Left colon (tissue), 2 donors: ENCODE data around the gene CTAG2. TPM values are rescaled to one million over a fixed set of nuclear protein-coding genes. Genes with fewer than 3 reads are reported as not detected.
"Not testable (repeated sequence)": the region's sequence is repeated elsewhere in the genome, so short reads cannot be mapped to it uniquely, and the experiment has no call there.

Experiments
- ATAC-seq: fragments of 200-7000 bp; cut with Tn5 transposase; one replicate; pipeline ENCODE4 v1.9.1; 2020; ENCODE audit warnings: mild to moderate bottlenecking, moderate library complexity
- DNase-seq, 2 donors: peaks; one replicate each; pipeline ENCODE4 v3.0.0-alpha.2; 2020
- intact Hi-C, 2 donors: fragments of 100-400 bp; cut with DNase I in 1 of 2; cut with micrococcal nuclease in 1 of 2; formaldehyde crosslinking; loops; one replicate each; pipeline versions ENCODE4 v1.11.2 to v1.14.0; 2022; cut with DNase I, micrococcal nuclease
- long read RNA-seq: library from polyadenylated mRNA; unstranded; transcript quantifications from one replicate; pipeline ENCODE4 v2.0.0, GENCODE V29; 2021
- total RNA-seq, 2 donors: library from RNA; stranded (reverse); fragmentation: NEBNext Ultra II Directional; extraction: Animal tissue kit (Norgen Biotek cat#: 25700); gene quantifications; one replicate each; pipeline ENCODE4 v1.2.1, GENCODE V29; 2021
- donor health status: DM: no; HTN: no; CAD: no.
- donor health status: DM: yes; HTN: yes; CAD: no.

The CTAG2 gene
- not detected for total RNA-seq
- long read RNA-seq = 0 reads

DNA sequence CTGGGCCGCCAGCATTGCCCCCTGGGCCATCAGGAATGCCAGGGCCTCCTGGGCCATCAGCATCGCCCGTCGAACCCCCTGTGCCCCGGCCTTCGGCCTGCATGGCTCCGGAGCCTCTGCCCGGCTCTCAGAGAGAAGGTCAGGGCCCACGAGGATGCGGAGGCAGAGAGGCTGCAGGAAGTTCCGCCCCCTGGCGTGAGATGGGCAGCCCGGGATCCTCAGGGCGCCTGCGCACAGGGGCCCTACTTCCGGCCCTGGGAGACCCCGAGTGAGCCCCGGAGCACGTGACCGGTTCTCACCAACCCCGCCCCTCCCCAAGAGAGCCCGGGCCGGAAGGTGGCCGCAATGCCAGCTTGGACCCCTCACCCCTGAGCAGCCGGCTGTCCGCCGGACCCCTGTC, at the start of gene CTAG2:
CTAG2 (minus strand) TSS at position 167 of the 400 bp plus-strand sequence; CDS start at position 103, 64 bp downstream.
- ATAC-seq, DNase-seq, intact Hi-C loops: not testable (repeated sequence)

DNA sequence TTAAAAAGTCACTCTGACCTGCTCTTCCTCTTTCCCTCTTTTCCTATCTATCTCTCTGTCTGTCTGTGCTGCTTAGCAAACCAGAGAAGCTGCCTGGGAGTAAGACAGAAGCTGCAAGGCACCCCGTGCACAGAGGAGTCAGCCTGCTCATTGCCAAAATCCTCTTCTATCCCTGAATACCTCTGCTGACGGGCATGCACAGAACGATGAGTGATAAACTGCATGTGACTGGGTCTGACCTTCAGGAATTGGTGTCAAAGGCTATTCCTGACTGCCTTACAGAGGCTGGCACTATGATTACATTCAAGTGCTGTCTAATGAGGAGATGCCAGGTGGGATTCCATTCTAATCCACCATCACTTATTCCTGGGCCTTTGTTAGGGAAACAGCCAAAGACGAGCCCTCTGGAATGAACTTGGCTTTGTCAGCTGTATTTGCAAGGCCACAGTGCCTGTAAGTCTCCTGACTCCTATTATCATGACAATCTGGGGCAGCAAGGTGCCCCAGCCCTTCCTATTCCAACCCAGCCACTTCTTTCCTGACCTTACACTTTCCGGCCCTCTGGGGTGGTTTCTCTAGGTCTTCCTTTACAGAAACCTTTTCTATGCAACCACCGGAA, 45.4 kb upstream of the CTAG2 start:
- DNase-seq (no peak), ATAC-seq (no peak)
- intact Hi-C loops = no loop called here

DNA sequence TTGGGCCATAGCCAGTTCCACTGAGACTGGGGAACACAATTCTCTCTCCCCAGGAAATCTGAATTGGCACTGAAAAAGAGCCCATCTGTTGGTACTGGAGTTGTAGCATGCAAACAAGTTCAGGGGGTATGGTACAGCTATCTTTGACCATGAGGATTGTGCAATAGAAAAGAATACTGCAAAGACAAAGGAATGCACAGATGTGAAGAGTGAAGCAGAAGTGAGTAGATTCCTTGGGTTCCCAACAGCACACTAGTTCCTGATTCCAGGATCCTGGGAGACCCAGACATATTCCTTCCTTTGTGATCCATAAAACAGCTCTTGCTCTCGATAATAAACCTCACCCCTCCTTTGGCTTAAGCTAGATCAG, 43.3 kb upstream of the CTAG2 start:
- ATAC-seq (no peak), DNase-seq (no peak)
- intact Hi-C loops = no loop called here

DNA sequence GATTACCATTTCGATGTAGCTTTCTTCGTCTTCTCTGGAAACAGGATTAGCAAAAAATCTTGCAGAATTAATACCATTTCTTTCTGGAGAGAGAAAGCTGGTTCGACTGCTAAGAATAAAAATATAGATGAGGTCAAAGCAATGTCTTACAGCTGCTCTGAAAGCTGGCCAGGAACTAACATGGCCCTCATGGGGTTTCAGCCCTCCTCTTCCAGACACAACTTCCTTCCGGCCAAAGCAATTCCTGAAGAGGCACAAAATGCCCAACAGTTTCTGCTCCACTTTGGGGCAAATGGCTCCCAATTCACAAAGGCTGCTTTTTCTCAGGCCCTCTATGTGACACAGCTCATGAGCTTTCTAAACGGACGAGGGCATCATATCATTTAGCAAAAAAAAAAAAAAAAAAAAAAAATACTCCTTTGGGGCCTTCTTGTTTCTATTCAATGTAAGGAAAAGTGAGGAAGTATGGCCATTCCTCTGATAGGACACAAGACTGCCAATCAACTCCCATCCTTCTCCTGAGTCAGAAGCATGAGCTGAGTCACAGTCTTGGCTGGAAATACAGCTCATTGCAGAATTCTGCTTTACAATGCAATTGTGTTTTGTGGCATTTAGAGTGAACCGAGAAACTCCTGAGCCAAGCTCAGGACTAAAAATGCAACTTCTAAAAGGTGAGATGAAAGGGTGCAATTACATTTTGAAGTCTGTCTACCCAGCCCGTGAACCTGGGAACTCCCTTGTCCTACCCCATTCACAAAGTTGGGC, 42.7 kb upstream of the CTAG2 start:
- ATAC-seq = no peak
- no peak for DNase-seq
- intact Hi-C loops = no loop called here

DNA sequence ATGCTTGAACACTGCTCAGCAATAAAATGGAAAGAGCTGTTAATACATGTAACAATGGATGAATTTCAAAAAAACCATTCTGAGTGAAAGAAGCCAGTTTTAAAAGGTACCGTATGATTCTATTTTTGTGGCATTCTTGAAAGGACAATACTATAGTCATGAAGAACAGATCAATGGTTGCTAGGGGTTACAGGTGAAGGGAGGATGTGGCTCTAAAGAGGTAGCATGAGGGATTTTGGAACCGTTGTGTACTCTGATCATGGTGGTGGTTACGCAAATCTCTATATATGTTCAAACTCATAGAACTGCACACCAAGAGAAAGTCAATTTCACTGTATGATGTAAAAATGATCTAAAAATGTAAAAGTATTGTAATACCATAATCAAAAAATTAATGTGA, 40.0 kb upstream of the CTAG2 start:
- intact Hi-C loops = no loop called here
- DNase-seq (no peak), ATAC-seq (no peak)

DNA sequence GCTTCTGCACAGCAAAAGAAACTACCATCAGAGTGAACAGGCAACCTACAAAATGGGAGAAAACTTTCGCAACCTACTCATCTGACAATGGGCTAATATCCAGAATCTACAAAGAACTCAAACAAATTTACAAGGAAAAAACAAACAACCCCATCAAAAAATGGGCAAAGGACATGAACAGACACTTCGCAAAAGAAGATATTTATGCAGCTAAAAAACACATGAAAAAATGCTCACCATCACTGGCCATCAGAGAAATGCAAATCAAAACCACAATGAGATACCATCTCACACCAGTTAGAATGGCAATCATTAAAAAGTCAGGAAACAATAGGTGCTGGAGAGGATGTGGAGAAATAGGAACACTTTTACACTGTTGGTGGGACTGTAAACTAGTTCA, 37.1 kb upstream of the CTAG2 start:
- intact Hi-C loops, ATAC-seq, DNase-seq: not testable (repeated sequence)

DNA sequence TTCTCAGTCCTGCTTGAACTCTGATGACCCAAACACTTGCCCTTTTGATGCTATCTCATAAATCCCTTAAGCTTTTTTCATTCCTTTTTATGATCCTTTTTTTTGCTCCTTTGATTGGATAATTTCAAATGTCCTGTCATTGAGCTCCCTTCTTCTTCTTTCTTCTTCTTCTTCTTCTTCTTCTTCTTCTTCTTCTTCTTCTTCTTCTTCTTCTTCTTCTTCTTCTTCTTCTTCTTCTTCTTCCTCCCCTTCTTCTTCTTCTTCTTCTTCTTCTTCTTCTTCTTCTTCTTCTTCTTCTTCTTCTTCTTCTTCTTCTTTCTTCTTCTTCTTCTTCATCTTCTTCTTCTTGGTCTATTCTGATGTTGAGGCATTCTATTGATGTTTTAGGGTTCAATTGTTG, 18.7 kb upstream of the CTAG2 start:
- intact Hi-C loops, DNase-seq, ATAC-seq: not testable (repeated sequence)

DNA sequence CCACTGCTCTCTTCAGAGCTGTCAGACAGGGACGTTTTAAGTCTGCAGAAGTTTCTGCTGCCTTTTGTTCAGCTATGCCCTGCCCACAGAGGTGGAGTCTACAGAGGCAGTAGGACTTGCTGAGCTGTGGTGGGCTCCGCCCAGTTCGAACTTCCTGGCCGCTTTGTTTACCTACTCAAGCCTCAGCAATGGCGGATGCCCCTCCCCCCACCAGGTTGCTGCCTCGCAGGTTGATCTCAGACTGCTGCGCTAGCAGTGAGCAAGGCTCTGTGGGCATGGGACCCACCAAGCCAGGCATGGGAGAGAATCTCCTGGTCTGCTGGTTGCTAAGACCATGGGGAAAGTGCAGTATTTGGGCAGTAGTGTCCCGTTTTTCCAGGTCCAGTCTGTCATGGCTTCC, 17.5 kb upstream of the CTAG2 start:
- ATAC-seq, intact Hi-C loops, DNase-seq: not testable (repeated sequence)

DNA sequence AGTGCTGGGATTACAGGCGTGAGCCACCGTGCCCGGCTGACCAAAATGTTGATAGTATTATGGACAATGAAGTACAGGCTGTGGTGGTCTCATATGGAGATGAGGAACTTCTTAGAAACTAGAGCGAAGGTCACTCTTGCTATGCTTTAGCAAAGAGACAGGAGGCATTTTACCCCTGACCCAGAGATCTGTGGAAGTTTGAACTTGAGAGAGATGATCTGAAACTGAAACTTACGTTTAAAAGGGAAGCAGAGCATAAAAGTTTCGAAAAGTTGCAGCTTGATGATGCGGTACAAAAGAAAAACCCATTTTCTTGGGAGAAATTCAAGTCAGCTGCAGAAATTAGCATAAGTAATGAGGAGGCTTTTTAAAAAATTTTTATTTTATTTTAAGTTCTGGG, 8.5 kb upstream of the CTAG2 start:
- intact Hi-C loops = no loop called here
- no peak for DNase-seq
- no peak for ATAC-seq

DNA sequence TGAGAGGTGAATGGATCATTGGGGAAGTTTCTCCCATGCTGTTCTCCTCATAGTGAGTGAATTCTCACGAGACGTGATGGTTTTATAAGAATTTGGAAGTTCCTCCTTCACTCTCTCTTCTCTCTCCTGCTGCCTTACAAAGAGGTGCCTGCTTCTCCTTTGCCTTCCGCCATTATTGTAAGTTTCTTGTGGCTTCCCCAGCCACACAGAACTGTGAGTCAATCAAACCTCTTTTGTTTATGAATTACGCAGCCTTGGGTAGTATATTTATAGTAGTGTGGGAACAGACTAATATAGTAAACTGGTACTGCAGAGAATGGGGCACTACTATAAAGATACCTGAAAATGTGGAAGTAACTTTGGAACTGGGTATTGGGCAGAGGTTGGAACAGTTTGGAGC, 7.8 kb upstream of the CTAG2 start:
- no peak for ATAC-seq
- DNase-seq = no peak
- intact Hi-C loops = no loop called here

DNA sequence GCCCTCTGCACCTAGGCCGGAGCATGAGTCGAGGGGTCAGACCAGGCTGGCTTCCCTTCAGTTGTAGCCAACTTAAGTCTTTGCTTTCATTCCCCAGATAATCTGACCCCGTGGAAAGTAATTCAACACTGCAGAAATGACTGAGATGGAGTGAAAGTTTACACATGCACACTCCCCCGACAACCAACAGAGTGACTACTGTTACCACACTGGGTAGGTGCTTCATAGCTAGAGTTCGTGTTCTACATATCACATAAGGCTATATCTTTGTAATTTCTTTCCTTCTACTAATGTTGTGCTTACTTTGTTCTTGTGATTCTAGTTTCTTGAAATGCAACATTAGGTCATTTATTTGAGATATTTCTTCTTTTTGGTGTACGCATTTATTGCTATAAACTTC, 7.2 kb upstream of the CTAG2 start:
- ATAC-seq = no peak
- no peak for DNase-seq
- intact Hi-C loops = no loop called here

DNA sequence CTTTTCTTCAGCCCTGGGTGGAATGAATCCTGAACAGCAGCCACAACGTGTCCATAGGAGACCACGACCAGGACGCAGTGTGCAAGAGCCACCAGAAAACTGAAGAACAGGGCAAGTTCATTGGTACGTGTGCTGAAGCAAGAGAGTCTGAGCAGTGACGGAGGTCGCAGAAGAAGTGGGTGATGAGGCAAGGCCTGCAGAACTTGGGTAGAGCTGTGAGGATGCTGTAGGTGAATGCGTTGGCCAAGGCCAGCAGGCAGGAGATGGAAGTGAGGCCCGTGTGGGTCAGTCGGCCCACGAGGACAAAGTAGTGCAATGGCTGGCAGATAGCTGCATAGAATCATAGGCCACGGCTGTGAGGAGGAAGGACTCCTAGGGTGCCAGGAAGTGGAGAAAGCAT, 5.6 kb upstream of the CTAG2 start:
- DNase-seq (no peak), ATAC-seq (no peak)
- intact Hi-C loops = no loop called here

DNA sequence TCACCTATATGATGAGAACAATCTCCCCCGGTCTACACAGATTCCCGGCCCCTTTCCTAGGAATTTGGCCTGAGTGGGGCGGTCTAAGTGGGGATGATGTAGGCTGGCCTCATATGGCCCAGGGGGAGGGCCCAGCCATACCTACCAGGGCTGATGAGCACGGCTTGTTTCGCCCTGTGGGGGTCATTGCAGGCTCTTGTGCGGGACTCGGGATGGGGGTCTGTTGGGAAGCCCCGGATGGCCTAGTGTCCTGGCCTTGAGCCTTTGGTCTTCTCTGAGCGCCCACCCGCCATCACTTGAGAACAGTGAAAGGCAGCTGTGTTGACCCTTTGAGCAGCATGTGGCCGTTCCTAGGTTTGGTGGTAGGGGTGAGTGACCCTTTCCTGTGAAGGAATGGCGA, 4.8 kb upstream of the CTAG2 start:
- no peak for ATAC-seq
- no peak for DNase-seq
- intact Hi-C loops = no loop called here

DNA sequence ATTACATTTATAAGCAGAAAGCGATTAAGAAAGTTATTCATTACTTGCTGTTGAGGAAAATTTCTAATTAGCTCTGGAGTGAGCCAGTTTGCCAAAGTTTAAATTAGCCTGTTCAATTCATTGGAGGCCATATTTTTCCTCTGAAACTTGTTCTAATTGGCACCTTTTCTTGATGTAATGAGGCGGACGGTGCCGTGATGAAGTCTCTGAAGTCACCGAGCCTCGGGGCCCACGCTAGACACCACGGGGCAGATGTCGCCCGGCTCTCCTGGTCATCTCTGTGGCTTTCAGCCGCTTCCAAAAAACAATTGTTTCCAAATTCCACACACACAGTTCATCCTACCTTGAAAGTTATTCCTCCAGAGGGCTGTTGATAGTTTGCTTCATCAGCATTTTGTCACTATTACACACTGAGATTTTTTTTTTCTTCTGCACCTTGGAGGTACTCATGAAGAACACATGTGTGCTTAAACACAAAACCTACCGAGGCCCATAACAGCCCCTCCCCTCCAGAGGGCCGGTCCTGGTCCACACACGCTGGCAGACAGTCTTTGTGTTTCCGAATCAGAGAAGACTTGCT, 3.9 kb upstream of the CTAG2 start:
- no peak for DNase-seq
- intact Hi-C loops = no loop called here
- ATAC-seq = no peak

DNA sequence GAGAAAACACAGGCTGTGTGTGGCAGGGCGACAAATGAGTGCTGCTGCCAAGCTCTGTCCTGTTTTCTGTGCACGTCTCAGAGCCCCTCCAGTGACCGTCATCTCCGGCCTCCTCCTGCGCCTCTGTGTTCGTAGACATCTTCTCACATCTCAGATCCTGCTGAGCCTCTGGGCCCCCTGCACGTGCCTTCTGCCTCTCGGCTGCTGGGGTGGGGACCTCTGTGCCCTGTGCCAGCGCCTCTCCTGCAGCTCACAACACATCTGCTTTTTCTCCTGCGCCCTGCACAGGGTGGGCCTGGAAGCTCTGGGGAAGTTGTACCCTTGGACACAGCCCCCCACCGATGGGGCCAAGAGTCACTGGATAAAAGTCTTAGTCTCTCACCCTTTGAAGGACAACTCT, 2.4 kb upstream of the CTAG2 start:
- DNase-seq = no peak
- ATAC-seq = no peak
- intact Hi-C loops = no loop called here

DNA sequence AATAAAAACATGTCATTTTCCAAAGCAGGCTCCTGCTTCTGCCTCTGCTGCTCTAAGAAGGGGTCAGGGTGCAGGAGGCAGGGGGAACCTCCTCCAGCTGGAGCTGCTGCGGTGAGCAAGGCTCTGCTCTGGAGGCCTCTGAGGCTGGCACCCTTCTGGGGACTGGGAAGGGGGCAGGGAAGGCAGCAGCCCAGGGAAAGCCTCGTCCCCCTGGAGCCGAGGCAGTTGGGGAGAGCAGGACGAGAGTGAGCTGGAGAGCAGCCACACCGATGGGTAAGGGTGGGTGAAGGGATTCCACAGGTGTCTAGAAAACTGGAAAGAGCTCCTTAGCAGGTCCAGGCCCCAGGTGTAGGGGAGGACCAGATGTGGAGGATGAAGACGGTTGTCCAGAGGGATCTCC, 2.0 kb upstream of the CTAG2 start:
- ATAC-seq (no peak), DNase-seq (no peak)
- intact Hi-C loops = no loop called here

DNA sequence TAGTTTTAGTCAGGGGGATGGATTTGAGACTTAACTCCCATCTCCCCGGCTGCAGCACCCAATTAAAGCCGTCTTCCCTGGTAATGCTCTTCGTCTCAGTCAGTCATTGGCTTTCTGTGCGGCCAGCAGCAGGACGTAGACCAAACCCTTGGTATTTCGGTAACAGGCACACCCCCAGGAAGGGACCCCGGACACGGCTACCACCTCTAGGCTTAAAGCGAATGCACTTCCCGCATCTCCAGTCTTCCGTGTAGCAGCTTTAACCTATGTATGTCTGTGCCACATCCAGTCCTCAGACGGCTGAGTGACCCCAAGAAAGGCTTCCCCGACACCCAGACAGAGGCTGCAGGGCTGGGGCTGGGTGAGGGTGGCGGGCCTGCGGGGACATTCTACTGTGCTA, 1.5 kb upstream of the CTAG2 start:
- no peak for ATAC-seq
- intact Hi-C loops = no loop called here
- DNase-seq = no peak

DNA sequence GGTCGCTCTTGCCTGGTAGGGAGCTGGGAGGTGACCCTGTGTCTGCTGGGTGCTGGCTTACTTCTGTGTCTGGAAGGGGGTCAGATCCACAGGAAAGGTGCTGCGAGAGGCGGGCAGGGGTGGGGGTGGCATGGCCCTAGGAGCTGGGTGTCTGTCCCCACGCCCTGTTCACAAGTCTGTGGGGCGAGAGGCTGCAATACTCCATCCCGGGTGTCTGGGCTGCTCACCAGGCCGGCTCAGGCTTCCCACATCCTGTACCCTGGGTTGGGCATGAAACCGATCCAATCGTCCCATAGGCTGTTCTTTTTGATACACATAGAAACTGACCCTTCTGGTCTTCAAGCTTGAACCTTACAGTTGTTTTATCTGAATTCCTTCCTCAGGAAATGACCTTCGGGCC, 993 bp upstream of the CTAG2 start:
- DNase-seq = no peak
- intact Hi-C loops = no loop called here

DNA sequence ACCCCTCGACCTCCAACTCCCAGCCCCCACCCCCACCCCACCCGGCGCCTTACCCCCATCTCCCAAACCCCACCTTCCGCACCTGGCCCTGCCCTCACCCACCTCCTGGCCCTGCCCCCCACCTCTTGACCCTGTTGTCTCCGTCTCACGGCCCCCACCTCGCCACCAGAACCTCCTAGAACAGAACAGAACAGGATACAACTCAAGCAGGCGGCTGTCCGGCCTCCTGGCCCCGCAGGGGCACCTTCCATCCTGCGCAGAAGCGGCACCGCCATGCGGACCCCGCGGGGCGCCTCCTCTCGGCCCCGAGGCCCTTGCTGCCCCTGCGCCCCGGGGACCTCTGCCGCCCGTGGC, 354 bp downstream of the CTAG2 start:
- intact Hi-C loops = no loop called here
- DNase-seq (no peak), ATAC-seq (no peak)

More for the DNA sequence above, 993 bp upstream of the CTAG2 start:
- ATAC-seq = no peak

DNA sequence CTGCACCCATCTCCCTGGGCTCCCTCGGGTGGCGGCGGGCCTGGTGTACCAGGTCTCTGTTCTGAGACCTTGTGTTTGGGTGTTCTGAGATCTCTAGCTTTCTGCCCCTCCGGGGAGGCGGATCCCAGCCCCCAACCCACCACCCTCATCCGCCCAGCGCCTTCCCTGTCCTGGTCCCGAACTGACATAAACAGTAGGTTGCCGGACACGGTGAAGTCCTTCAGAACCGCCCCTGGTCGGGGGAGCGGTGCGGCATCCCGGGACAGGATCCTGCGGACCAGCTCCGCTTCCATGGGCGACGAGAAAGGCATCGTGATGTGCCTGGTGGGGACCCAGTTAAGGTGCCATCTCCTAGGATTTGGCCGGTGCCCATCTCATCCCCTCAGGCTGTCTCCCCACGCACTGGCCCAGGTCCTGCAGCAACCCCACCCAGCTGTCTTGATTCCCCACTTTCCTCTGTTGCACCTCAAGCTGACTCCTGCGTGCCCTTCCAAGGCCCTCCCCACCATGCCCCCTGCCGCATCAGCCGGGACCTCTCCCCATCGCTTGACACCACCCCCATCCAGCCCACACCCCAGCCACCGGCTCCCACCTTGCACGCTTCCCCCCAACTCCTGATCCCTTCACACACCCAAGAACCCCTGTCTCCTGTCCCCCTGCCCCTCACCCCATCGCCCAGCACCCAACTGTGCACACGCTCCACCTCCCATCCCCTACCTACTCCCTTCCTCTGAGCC, 900 bp downstream of the CTAG2 start:
- intact Hi-C loops = no loop called here
- DNase-seq = no peak
- ATAC-seq = no peak
